Neutrophil (primary cell): Measurements from ENCODE around the gene GOLGA7B.

Experiments used
- H3K27ac ChIP-seq: fragments of 200-600 bp; sonication (generic); 2 replicates; pipeline ENCODE4 v1.5.1; 2016; ENCODE audit warnings: mild to moderate bottlenecking, moderate library complexity
- H3K27me3 ChIP-seq: fragments of 200-600 bp; sonication (generic); 2 replicates; pipeline ENCODE4 v1.6.0; 2016; ENCODE audit warnings: mild to moderate bottlenecking
- H3K36me3 ChIP-seq: fragments of 200-600 bp; sonication (generic); 2 replicates; pipeline ENCODE4 v1.5.1; 2017
- H3K4me1 ChIP-seq, 2 experiments: fragments of 200-600 bp in 1 of 2; sonication (generic) in 1 of 2; 1 replicate in 1 of 2; 2 replicates in 1 of 2; pipeline versions ENCODE4 v1.5.1 to v1.6.1; 2013 to 2016; ENCODE audit warnings: low read depth in 1 of 2, low read length in 1 of 2, mild to moderate bottlenecking in 1 of 2, moderate library complexity in 1 of 2; ENCODE audit not compliant: control insufficient read depth in 1 of 2, insufficient read depth in 1 of 2
- H3K4me3 ChIP-seq, 2 experiments: fragments of 200-600 bp in 1 of 2; sonication (generic) in 1 of 2; 1 replicate in 1 of 2; 2 replicates in 1 of 2; pipeline ENCODE4 v1.5.1; 2013 to 2016; ENCODE audit warnings: low read depth in 1 of 2, low read length in 1 of 2, mild to moderate bottlenecking in 1 of 2, moderate library complexity in 1 of 2
- H3K9me3 ChIP-seq: fragments of 200-600 bp; sonication (generic); 2 replicates; pipeline ENCODE4 v1.5.1; 2016
- TF ChIP-seq, protein P1 (sequence below): fragments of 200-600 bp; sonication (generic); IDR thresholded peaks from 2 replicates; pipeline ENCODE4 v1.5.1; 2016; ENCODE audit warnings: antibody characterized with exemption

The GOLGA7B gene

DNA sequence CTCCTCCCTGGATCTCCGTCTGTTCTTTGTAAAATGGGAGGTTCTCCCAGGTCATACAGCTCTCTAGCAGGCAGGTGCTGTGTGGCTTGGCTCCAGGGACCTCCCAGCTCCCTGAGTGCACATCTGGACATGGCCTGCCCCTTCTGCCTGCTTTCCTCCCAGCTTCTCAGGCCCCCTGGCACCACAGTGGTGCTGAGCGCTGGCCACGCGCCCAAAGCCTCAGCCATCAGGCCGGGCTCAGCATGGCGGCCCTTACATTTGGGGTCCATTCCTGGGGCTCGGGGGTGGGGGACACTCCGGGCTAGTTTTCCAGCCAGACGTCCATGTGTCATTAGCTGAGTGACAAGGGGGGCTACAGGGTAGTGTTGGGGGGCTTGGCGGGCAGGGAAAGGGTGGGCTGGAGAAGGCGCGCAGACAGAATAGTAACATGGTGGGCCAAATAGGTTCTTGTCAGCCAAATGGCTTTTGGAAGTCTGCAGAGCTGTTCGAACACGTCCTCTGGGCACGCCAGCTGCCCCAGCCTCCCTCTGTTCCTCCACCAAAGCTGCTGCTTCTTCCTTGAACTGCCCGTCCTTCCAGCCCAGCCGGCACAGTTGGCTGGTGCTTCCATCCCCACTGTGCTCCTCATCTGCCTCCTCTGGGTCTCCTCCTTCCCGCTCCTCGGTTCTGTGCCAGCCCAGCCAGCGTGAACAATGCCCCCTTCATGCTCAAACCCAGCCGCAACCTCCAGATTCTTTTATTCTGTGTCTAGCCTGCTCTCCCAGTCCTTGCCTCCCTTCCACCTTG lies 65.9 kb downstream of the GOLGA7B start:
- peaks cover 62% of the 10 kb centered on the region for H3K27me3 ChIP-seq
- no peaks in the 10 kb centered on the region for H3K9me3 ChIP-seq
- TF ChIP-seq, protein P1, sequence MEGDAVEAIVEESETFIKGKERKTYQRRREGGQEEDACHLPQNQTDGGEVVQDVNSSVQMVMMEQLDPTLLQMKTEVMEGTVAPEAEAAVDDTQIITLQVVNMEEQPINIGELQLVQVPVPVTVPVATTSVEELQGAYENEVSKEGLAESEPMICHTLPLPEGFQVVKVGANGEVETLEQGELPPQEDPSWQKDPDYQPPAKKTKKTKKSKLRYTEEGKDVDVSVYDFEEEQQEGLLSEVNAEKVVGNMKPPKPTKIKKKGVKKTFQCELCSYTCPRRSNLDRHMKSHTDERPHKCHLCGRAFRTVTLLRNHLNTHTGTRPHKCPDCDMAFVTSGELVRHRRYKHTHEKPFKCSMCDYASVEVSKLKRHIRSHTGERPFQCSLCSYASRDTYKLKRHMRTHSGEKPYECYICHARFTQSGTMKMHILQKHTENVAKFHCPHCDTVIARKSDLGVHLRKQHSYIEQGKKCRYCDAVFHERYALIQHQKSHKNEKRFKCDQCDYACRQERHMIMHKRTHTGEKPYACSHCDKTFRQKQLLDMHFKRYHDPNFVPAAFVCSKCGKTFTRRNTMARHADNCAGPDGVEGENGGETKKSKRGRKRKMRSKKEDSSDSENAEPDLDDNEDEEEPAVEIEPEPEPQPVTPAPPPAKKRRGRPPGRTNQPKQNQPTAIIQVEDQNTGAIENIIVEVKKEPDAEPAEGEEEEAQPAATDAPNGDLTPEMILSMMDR: no peak
- no peaks in the 10 kb centered on the region for H3K36me3 ChIP-seq
- no peaks in the 10 kb centered on the region for H3K4me1 ChIP-seq
- no peak overlapping the region for H3K27ac ChIP-seq
- H3K4me3 ChIP-seq: no peak overlapping the region

DNA sequence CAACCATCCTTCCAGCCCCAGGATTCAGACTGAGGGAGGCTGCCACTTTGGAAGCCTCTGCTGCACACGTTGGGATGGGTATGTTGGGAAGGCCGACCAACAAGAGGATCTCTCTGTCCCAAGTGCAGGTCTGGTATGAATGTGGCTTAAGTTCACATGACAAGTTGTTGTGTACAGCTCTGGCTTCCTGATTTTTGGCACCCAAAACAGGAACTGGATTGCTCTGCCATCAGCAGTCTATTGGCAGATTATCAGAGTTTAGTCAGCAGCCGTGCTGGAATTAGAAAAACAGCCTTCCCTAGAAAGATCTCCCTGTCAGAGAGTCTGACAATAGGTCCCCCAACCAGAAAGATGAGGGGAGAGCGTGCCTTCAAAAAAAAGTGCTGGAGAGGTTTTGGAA lies 66.9 kb downstream of the GOLGA7B start:
- TF ChIP-seq, protein P1: no peak
- H3K36me3 ChIP-seq: no peaks in the 10 kb centered on the region
- H3K4me1 ChIP-seq: no peaks in the 10 kb centered on the region

DNA sequence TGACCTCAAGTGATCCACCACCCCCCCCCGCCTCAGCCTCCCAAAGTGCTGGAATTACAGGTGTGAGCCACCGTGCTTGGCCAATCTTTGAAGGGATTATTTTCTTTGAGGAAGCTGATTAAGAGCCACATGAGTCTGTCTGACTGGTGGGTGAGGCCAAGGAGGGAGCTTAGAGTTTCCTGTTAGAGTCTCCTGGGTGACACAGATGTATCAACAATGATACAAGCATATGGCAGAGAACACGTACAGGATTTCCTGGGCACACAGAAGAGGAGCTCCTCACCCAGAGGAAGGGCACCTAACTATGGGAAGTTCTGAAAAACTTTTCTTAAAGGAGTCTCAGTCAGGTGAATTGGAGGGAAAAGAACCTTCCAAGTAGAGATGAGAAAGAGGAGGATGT lies 69.4 kb downstream of the GOLGA7B start:
- Histone ChIP-seq H3K27ac (no peak overlapping the region), H3K4me1 (no peaks in the 10 kb centered on the region), H3K27me3 (peaks cover 50% of the 10 kb centered on the region), H3K9me3 (no peaks in the 10 kb centered on the region), H3K36me3 (no peaks in the 10 kb centered on the region), H3K4me3 (no peak overlapping the region)
- TF ChIP-seq, protein P1: no peak

More for the DNA sequence above, 66.9 kb downstream of the GOLGA7B start:
- Histone ChIP-seq H3K27me3 (peaks cover 62% of the 10 kb centered on the region), H3K9me3 (no peaks in the 10 kb centered on the region), H3K27ac (no peak overlapping the region), H3K4me3 (no peak overlapping the region)

DNA sequence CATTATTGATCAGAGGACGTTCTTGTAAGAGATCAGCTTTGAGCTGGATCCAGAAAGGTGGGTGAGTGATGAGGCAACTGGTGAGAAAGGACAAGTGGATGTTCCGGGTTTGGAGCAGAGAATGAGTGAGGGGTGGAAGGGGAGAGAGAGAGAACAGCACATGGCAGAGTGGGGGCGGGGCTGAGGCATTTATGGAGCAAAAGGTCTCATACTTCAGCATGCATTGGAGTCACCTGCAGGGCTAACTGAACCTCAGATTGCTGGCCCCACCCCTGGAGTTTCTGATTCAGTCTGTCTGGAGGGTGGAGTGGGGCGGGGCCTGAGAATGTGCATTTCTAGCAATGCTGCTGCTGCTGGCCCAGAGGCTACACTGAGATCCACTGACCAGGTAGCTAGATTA lies 71.2 kb downstream of the GOLGA7B start:
- Histone ChIP-seq H3K36me3 (no peaks in the 10 kb centered on the region), H3K4me3 (no peak overlapping the region), H3K27ac (no peak overlapping the region), H3K4me1 (no peaks in the 10 kb centered on the region), H3K27me3 (peaks cover 43% of the 10 kb centered on the region), H3K9me3 (no peaks in the 10 kb centered on the region)
- TF ChIP-seq, protein P1: no peak
